ENCODE data around the gene ARMC12.

- TF ChIP-seq CTCF (IDR thresholded peaks at IDR 0.05), result no peak
- no peak for TF ChIP-seq POLR2A (IDR thresholded peaks at IDR 0.05)
These were observed 30.4 kb upstream of the ARMC12 start for GRCh38 chr6:35706468-35706867.
